ENCODE measurements around the gene NPM1. TPM values are rescaled to one million over a fixed set of nuclear protein-coding genes. Genes with fewer than 3 reads are reported as not detected.

Gene NPM1
- total RNA-seq, 1 experiment from 2014 or later, result 1,998 TPM

DNA sequence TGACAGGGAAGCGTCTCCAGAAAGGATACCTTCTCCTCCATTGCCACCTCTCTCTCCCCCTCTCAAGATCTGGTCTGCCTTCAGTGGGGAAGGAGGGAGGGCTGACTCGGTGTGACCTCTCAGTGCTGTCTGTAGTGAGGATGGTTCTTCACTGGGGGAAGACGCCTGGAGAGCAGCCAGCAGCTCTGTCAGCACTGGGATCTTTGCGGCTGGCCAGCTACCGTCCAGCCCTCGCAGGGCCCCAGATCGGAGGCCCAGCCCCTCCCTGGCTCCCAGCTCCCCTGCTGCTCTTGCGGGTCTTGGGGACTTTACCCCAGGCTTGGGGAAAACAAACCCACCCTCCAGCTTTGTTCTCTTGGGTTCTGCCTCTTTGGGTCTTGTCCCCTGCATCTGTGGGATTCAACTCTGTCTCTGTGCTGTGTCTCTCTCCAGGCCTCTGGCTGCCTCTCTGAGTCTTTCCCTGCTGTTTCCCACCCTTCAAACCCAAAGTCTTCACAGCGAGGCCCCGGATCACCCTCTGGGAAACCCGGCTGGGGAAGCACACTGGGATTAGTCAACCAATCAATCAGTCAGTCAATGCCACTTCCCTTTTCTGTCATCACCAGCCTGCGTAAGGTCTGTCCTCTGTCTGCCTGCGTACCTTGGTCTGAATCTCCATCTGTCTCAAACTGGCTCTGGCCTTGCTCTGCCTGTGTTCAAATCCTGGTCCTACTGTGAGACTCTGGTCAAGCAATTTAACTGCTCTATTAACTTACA is 54.8 kb downstream of the NPM1 start:
- no peak for TF ChIP-seq EZH2 (IDR thresholded peaks at IDR 0.05; ENCODE audit: borderline replicate concordance, low read depth, low read length, poor library complexity, severe bottlenecking)
- TF ChIP-seq, protein P1, sequence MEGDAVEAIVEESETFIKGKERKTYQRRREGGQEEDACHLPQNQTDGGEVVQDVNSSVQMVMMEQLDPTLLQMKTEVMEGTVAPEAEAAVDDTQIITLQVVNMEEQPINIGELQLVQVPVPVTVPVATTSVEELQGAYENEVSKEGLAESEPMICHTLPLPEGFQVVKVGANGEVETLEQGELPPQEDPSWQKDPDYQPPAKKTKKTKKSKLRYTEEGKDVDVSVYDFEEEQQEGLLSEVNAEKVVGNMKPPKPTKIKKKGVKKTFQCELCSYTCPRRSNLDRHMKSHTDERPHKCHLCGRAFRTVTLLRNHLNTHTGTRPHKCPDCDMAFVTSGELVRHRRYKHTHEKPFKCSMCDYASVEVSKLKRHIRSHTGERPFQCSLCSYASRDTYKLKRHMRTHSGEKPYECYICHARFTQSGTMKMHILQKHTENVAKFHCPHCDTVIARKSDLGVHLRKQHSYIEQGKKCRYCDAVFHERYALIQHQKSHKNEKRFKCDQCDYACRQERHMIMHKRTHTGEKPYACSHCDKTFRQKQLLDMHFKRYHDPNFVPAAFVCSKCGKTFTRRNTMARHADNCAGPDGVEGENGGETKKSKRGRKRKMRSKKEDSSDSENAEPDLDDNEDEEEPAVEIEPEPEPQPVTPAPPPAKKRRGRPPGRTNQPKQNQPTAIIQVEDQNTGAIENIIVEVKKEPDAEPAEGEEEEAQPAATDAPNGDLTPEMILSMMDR (conservative IDR thresholded peaks at IDR 0.05; ENCODE audit: low read depth, low read length), result no peak
- H3K9me3 ChIP-seq (ENCODE audit: low read depth, low read length, poor library complexity, severe bottlenecking), result no peaks in the 10 kb centered on the region
- ChIA-PET CTCF (no interaction called here), POLR2A (ENCODE audit: low non-redundant PET) (no interaction called here)
- no peak overlapping the region for H3K4me3 ChIP-seq (ENCODE audit: low read depth, low read length, poor library complexity, severe bottlenecking)
- no peaks in the 10 kb centered on the region for H3K27me3 ChIP-seq (replicated peaks; ENCODE audit: insufficient read depth, low read depth, low read length, poor library complexity)
- H3K27ac ChIP-seq (ENCODE audit: low read depth, low read length, poor library complexity, severe bottlenecking), result no peak overlapping the region
- H3K36me3 ChIP-seq (ENCODE audit: insufficient read depth, low read length, poor library complexity, severe bottlenecking), result no peaks in the 10 kb centered on the region
- H3K4me1 ChIP-seq (ENCODE audit: insufficient read depth, low read length, poor library complexity, severe bottlenecking), result no peaks in the 10 kb centered on the region
- intact Hi-C loops (cut with micrococcal nuclease; ENCODE audit: unreplicated experiment), result no loop called here
- no peak for DNase-seq (ENCODE audit: low spot score)
- BruUV-seq (replicated peaks), result no TSS peak

DNA sequence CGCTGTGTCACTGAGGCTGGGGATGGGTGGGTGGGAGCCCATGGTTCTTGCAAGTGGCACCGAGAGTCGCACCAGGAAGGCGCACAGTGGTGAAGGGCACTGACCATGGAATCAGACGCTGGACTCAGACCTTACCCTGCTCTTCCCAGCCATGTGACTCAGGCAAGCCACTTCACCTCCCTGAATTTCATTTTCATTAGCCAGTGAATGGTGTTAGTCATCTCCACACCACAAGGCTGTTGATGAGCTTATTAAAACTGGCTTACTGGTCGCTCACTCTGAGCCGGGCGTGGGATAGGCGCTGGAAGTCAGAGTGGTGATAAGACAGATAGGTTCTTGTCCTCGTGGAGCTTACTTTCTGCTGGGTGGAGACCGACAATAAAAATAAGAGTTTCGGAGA is 56.9 kb downstream of the NPM1 start:
- Histone ChIP-seq H3K27me3 (replicated peaks; ENCODE audit: insufficient read depth, low read depth, low read length, poor library complexity) (no peaks in the 10 kb centered on the region), H3K9me3 (ENCODE audit: low read depth, low read length, poor library complexity, severe bottlenecking) (no peaks in the 10 kb centered on the region), H3K36me3 (ENCODE audit: insufficient read depth, low read length, poor library complexity, severe bottlenecking) (no peaks in the 10 kb centered on the region), H3K27ac (ENCODE audit: low read depth, low read length, poor library complexity, severe bottlenecking) (no peak overlapping the region), H3K4me3 (ENCODE audit: low read depth, low read length, poor library complexity, severe bottlenecking) (no peak overlapping the region), H3K4me1 (ENCODE audit: insufficient read depth, low read length, poor library complexity, severe bottlenecking) (no peaks in the 10 kb centered on the region)
- DNase-seq (ENCODE audit: low spot score), result no peak
- no peak for TF ChIP-seq EZH2 (IDR thresholded peaks at IDR 0.05; ENCODE audit: borderline replicate concordance, low read depth, low read length, poor library complexity, severe bottlenecking)
- TF ChIP-seq, protein P1 (conservative IDR thresholded peaks at IDR 0.05; ENCODE audit: low read depth, low read length), result no peak
- CTCF ChIA-PET, result no interaction called here
- intact Hi-C loops (cut with micrococcal nuclease; ENCODE audit: unreplicated experiment), result no loop called here
- POLR2A ChIA-PET (ENCODE audit: low non-redundant PET), result no interaction called here
- no TSS peak for BruUV-seq (replicated peaks)

DNA sequence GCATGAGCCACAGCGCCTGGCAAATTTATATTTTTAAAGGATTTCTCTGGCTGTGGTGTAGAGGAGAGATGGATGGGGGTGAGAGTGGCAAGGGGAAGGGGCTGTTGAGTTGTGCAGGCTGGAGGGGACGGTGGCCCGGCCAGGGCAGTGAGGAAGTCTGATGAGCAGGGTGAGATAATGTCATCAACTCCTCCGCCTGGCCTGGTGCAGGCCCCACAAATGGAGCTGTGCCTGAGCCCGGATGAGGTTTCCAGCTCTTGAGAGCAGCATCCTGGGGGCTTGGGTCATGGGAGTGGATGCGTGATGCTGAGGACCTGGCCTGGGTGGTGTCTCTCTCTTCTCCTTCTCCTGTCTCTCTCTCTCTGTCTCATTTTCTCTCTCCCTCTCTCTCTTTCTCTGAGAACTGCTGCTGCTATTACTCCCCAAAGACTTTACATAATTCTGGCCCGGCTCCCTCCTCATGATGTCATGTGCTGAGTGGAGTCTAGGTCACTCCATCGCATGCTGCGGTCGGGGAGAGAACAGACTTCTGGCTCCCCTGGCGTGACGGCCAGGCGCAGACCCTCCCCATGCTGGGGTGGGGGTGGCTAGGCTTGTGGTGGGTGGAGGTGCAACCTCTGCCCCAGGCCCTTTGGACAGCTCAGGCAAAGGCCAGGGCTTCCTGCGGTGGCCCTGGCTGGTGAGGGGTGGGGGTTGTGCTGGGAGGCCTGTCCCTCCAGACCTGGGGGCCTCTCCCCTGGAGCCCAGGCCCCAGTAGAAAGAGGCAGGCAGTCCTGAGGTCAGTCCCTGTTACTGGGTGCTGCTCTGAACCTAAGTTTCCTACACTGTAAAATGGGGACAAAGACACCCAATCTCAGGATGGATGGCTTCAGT is 58.2 kb downstream of the NPM1 start:
- no peaks in the 10 kb centered on the region for H3K4me1 ChIP-seq (ENCODE audit: insufficient read depth, low read length, poor library complexity, severe bottlenecking)
- TF ChIP-seq, protein P1 (conservative IDR thresholded peaks at IDR 0.05; ENCODE audit: low read depth, low read length), result no peak
- TF ChIP-seq EZH2 (IDR thresholded peaks at IDR 0.05; ENCODE audit: borderline replicate concordance, low read depth, low read length, poor library complexity, severe bottlenecking), result no peak
- no peak for DNase-seq (ENCODE audit: low spot score)
- H3K27ac ChIP-seq (ENCODE audit: low read depth, low read length, poor library complexity, severe bottlenecking), result no peak overlapping the region
- H3K9me3 ChIP-seq (ENCODE audit: low read depth, low read length, poor library complexity, severe bottlenecking), result no peaks in the 10 kb centered on the region
- CTCF ChIA-PET, result no interaction called here
- no peaks in the 10 kb centered on the region for H3K36me3 ChIP-seq (ENCODE audit: insufficient read depth, low read length, poor library complexity, severe bottlenecking)
- BruUV-seq (replicated peaks), result no TSS peak
- H3K4me3 ChIP-seq (ENCODE audit: low read depth, low read length, poor library complexity, severe bottlenecking), result no peak overlapping the region
- intact Hi-C loops (cut with micrococcal nuclease; ENCODE audit: unreplicated experiment), result no loop called here
- POLR2A ChIA-PET (ENCODE audit: low non-redundant PET), result no interaction called here
- H3K27me3 ChIP-seq (replicated peaks; ENCODE audit: insufficient read depth, low read depth, low read length, poor library complexity), result no peaks in the 10 kb centered on the region
